ENCODE data around the gene GDPD5. TPM values are rescaled to one million over a fixed set of nuclear protein-coding genes. Genes with fewer than 3 reads are reported as not detected.

GDPD5 gene
- total RNA-seq, 1 experiment from 2014 or later, result 28.6 TPM

DNA sequence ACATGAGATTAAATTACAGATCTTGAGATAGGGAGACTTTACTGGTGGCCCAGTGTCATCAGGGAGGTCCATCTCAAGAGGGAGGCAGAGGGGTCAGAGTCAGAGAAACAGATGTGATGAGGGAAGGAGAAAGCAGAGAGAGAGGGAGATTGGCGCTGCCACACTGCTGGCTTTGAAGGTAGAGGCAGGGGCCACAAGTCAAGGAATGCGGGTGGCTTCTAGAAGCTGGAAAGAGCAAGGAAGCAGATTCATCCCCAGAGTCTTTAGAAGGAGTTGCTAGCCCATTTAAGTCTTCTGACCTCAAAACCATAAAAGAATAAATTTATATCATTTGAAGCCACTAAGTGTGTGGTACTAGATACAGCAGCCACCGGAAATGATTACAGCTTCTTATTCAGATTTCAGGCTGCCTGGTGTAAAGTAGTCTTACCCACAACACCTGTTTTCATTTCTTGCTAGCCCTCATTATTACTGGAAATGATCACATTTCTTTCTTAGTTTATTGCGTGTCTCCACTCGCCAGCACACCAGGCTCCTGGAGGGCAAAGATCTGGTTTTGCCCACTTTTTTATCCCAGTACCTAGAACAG is 23.7 kb upstream of the GDPD5 start:
- Mint-ChIP-seq H3K4me3 (ENCODE audit: unreplicated experiment) (no peak overlapping the region), H3K4me1 (ENCODE audit: low read depth, unreplicated experiment) (peaks cover 23% of the 10 kb centered on the region), H3K36me3 (ENCODE audit: insufficient read depth, unreplicated experiment) (no peaks in the 10 kb centered on the region), H3K9me3 (ENCODE audit: unreplicated experiment) (peaks cover 9% of the 10 kb centered on the region), H3K27me3 (ENCODE audit: insufficient read depth, unreplicated experiment) (no peaks in the 10 kb centered on the region), H3K27ac (ENCODE audit: unreplicated experiment) (no peak overlapping the region)
- POLR2A ChIA-PET, result interaction anchor here (0.9 kb wide), 1 partner anchor 13 kb away, joined by 4 read pairs; no protein-coding TSS in a partner anchor
- Histone ChIP-seq H3K4me3 (ENCODE audit: low read depth, low read length) (no peak overlapping the region), H3K36me3 (ENCODE audit: control insufficient read depth, insufficient read depth, low read length) (no peaks in the 10 kb centered on the region), H3K9me3 (no peaks in the 10 kb centered on the region), H3K4me1 (peaks cover 12% of the 10 kb centered on the region), H3K27me3 (replicated peaks; ENCODE audit: control insufficient read depth, insufficient read depth, low read length) (no peaks in the 10 kb centered on the region)
- CTCF ChIA-PET, result interaction anchor here (1.5 kb wide), 1 partner anchor 25 kb away, joined by 5 read pairs; no protein-coding TSS in a partner anchor
- intact Hi-C loops (cut with micrococcal nuclease; ENCODE audit: unreplicated experiment), result loop anchor here (5.0 kb wide), 1 partner anchor 98 kb away; no protein-coding TSS in a partner anchor
- no TSS peak for BruUV-seq (replicated peaks)
- no peak for DNase-seq
- no peak for TF ChIP-seq CTCF (IDR thresholded peaks at IDR 0.05; ENCODE audit: insufficient read depth in 1 of 2, low read depth in 1 of 2, low read length in 1 of 2, severe bottlenecking in 1 of 2, unreplicated experiment in 1 of 2)

DNA sequence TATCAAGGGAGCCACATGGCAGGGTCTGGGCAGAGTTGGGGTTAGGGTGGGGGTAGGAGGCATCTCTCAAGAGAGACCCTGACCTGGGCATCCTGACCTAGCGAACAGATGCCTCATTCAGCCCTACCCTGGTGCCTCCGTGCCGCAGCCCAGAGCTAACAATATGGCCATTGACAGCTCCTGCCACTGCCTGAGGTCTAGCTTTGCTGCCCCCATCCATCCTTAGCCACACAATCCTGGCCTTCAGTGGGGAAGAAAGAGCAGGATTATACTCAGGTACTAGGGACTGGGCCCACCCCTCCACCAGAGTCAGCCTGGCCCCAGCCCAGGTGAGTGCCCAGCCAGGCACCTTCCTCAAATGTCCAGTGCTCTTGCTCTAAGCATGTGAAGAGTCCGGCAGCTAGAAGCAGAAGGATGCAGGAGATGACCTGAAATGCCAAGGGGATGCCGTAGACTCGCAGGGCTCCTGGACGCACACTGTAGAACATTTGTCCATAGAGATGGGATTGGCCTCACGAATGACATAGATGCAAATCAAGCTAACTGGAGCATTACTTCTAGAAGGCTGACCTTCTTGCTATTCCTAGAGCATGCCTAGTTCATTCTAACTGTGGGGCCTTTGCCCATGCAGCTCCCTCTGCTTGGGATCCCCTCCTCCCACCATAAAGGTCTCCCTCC is 23.0 kb upstream of the GDPD5 start:
- Histone ChIP-seq H3K9me3 (no peaks in the 10 kb centered on the region), H3K4me3 (ENCODE audit: low read depth, low read length) (no peak overlapping the region), H3K4me1 (peaks cover 7% of the 10 kb centered on the region), H3K27me3 (replicated peaks; ENCODE audit: control insufficient read depth, insufficient read depth, low read length) (no peaks in the 10 kb centered on the region), H3K36me3 (ENCODE audit: control insufficient read depth, insufficient read depth, low read length) (no peaks in the 10 kb centered on the region)
- CTCF ChIA-PET, result interaction anchor here (0.7 to 1.5 kb wide), 2 partner anchors 26 to 120 kb away, joined by 3 to 5 read pairs; partner anchors contain the start of gene MAP6
- peaks cover 16% of the 10 kb centered on the region for H3K4me1 Mint-ChIP-seq (ENCODE audit: low read depth, unreplicated experiment)
- intact Hi-C loops (cut with micrococcal nuclease; ENCODE audit: unreplicated experiment), result loop anchor here (5.0 kb wide), 1 partner anchor 99 kb away; no protein-coding TSS in a partner anchor
- BruUV-seq (replicated peaks), result no TSS peak
- no peak for TF ChIP-seq CTCF (IDR thresholded peaks at IDR 0.05; ENCODE audit: insufficient read depth in 1 of 2, low read depth in 1 of 2, low read length in 1 of 2, severe bottlenecking in 1 of 2, unreplicated experiment in 1 of 2)
- POLR2A ChIA-PET, result interaction anchor here (0.9 kb wide), 1 partner anchor 14 kb away, joined by 4 read pairs; no protein-coding TSS in a partner anchor
- no peaks in the 10 kb centered on the region for H3K27me3 Mint-ChIP-seq (ENCODE audit: insufficient read depth, unreplicated experiment)
- no peak overlapping the region for H3K27ac Mint-ChIP-seq (ENCODE audit: unreplicated experiment)
- H3K9me3 Mint-ChIP-seq (ENCODE audit: unreplicated experiment), result peaks cover 9% of the 10 kb centered on the region
- H3K4me3 Mint-ChIP-seq (ENCODE audit: unreplicated experiment), result no peak overlapping the region
- H3K36me3 Mint-ChIP-seq (ENCODE audit: insufficient read depth, unreplicated experiment), result no peaks in the 10 kb centered on the region
- DNase-seq, result no peak

DNA sequence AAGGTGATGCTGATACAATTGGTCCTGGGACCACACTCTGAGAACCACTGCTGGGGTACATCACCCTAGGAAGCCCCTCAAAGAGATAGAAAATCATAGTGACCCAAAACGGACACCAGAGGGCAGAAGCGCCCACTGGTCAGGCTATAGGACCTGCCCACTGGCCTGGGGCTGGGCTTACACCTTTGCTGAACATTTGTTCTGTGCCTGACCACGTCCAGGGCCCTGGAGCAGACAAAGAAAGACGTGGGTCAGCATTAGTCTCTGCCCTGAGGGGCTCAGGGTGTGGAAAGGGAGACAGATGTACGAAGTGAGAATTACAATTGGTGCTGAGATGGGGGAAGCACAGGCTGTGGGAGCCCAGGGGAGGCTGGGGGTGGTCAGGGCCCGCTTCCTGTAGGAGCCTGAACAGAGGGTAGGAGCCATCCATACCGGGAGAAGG is 21.9 kb upstream of the GDPD5 start:
- Mint-ChIP-seq H3K4me3 (ENCODE audit: unreplicated experiment) (no peak overlapping the region), H3K9me3 (ENCODE audit: unreplicated experiment) (peaks cover 9% of the 10 kb centered on the region), H3K27me3 (ENCODE audit: insufficient read depth, unreplicated experiment) (no peaks in the 10 kb centered on the region), H3K27ac (ENCODE audit: unreplicated experiment) (peak overlapping the region; percentile 82), H3K4me1 (ENCODE audit: low read depth, unreplicated experiment) (peaks cover 16% of the 10 kb centered on the region), H3K36me3 (ENCODE audit: insufficient read depth, unreplicated experiment) (no peaks in the 10 kb centered on the region)
- Histone ChIP-seq H3K4me3 (ENCODE audit: low read depth, low read length) (no peak overlapping the region), H3K9me3 (no peaks in the 10 kb centered on the region), H3K4me1 (peaks cover 7% of the 10 kb centered on the region), H3K36me3 (ENCODE audit: control insufficient read depth, insufficient read depth, low read length) (no peaks in the 10 kb centered on the region), H3K27me3 (replicated peaks; ENCODE audit: control insufficient read depth, insufficient read depth, low read length) (no peaks in the 10 kb centered on the region)
- ChIA-PET CTCF (interaction anchor here (2.0 kb wide), 1 partner anchor 16 kb away, joined by 7 read pairs; no protein-coding TSS in a partner anchor), POLR2A (no interaction called here)
- TF ChIP-seq CTCF (IDR thresholded peaks at IDR 0.05; ENCODE audit: insufficient read depth in 1 of 2, low read depth in 1 of 2, low read length in 1 of 2, severe bottlenecking in 1 of 2, unreplicated experiment in 1 of 2), result peak; percentile 96 to 99
- intact Hi-C loops (cut with micrococcal nuclease; ENCODE audit: unreplicated experiment), result loop anchor here (1.0 to 5.0 kb wide), 7 partner anchors 15 to 321 kb away; partner anchors contain the start of genes DGAT2 and SERPINH1
- DNase-seq, result peak; percentile 89 to 90
- no TSS peak for BruUV-seq (replicated peaks)

Data from Caco-2 (cell line).